HG03025 (cell line): ENCODE results near the gene FGD6.
"Not testable (repeated sequence)": the region's sequence is repeated elsewhere in the genome, so short reads cannot be mapped to it uniquely, and the experiment has no call there.

ENCODE experiments used
- ATAC-seq: cut with Tn5 transposase; IDR thresholded peaks from one replicate; pipeline ENCODE4 v1.9.1; 2021; ENCODE audit warnings: mild to moderate bottlenecking, moderate library complexity; ENCODE audit not compliant: unreplicated experiment, low FRiP score

Gene FGD6

DNA sequence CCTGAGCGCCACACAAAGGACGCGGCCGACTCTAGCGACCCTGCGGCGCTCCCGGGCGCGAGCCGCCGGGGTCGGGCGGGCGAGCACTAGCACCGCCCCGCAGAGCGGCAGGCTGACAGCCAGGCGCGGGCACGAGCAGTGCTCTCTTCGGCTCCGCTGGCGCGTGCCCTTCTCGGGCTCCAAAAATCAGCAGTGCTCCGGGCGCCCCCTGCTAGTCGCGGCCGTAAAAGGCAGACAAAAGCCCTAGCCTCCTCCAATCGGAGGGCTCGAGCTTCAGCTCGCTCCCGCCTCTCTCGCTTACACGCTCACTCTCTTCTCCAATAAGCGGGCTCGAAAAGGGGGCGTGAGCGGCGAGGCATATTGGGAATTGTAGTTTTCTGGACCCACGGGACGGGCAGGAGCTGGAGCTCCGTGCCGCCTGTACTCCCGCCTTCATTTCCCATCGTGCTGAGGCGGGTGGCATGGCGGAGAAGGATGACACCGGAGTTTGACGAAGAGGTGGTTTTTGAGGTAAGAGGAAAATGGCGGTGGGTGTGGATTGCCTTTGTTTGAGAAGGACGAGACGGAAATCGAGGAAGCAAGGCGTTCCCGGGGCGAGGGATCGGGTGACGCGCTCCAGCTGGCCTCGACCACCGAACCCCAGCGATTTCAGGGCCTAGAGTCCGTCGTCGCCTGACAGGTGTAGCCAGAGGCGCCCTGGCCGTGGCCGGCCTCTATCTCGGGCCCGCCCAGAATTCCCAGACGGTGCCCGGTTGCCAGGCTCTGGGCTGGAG, at the start of gene FGD6, which contains the start of gene VEZT:
FGD6 (minus strand) TSS at position 91 of the 773 bp plus-strand sequence. CDS start 227 bp downstream, outside the sequence.
VEZT (plus strand) TSS at position 431 of the 773 bp plus-strand sequence; CDS start at position 475, 44 bp downstream.
- peak; percentile 85 for ATAC-seq

DNA sequence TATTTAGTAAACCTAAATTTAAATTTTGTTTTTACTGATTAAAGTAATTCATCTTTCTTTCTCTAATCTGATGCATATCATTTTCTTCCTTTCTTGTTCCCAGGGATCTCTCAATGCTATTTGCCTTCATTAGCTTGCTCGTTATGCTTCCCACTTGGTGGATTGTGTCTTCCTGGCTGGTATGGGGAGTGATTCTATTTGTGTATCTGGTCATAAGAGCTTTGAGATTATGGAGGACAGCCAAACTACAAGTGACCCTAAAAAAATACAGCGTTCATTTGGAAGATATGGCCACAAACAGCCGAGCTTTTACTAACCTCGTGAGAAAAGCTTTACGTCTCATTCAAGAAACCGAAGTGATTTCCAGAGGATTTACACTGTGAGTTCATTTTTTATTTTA, 49.0 kb upstream of the FGD6 start:
- no peak for ATAC-seq

DNA sequence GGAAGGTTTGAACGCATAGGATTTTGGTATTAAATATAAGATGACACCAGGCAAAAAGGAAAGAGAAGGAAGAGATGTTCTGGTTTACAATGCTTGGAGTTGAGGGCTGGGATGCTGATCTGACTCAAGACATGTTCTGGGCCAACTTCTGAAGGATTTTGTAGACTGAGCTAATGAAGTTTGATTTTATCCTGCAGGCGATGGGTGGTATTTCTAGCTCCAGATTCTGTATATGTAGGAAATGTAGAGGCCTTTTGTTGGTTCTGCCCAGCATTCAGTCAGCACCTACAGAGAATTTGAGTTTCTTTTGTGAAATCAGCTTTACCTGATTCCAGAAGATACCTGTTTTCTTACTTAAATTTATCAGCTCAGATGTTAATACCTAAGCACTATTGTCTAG, 48.5 kb upstream of the FGD6 start:
- no peak for ATAC-seq

DNA sequence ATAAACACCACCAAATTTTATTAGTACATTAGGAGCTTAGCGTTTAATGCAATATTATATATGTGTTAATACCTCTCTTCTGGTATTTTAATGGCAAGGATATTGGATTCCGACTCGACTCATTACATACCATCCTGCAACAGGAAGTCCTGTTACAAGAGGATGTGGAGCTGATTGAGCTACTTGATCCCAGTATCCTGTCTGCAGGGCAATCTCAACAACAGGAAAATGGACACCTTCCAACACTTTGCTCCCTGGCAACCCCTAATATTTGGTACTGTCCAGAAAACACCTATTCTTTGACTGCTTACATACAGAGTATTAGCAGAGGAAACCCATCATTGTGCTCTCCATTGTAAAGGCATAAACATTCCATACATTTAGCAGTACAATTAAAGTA, 45.5 kb upstream of the FGD6 start:
- ATAC-seq, result no peak

DNA sequence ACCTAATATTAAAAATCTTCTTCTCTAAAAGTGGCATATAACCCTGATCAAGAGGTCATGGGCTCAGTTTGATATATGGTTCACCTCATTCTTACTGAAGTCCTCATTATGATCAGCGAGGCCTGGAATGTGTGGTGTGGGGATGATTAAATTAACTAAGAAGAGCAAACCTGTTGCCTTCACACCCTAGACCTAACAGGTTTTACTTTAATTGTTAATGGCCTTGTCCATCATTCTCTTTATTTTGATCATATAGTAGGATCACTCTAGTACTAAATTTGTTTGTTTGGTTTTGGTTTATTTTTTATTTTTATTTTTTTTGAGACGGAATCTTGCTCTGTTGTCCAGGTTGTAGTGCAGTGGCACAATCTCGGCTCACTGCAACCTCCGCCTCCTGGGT, 43.8 kb upstream of the FGD6 start:
- no peak for ATAC-seq

DNA sequence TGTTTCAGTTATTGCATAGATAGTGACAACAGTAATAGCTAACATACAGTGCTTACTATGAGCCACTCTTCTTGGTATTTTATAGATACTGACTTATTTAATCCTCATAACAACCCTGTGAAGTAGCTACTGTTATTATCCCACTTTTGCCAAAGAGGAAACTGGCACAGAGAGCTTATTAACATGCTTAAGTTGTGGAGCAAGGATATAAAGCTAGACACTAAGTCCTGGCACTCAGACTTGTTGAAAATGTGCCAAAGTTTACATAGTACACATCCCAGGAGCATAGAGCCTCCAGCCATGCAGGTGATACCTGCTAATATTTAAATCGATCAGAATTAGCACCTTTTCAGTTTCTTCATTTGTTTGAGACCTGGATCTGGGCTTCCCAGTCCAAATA, 42.1 kb upstream of the FGD6 start:
- no peak for ATAC-seq

DNA sequence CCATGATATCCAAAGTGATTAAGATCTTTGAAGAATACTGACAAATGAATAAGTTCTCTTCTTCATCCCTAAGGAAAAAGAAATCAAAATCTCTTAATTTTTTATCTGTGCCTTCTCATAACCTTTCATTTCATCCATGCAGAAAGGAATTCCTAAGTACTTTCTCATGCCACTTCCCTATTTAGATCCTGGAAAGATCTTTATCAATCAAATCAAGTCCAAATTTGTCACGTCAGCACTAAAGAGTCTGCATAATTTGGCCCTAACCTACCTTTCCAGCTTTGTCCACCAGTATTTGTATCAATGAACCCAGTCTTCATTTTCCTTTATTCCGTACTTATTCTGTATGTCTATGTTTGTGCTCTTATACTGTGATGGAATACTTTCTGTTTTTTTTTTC, 41.5 kb upstream of the FGD6 start:
- no peak for ATAC-seq

DNA sequence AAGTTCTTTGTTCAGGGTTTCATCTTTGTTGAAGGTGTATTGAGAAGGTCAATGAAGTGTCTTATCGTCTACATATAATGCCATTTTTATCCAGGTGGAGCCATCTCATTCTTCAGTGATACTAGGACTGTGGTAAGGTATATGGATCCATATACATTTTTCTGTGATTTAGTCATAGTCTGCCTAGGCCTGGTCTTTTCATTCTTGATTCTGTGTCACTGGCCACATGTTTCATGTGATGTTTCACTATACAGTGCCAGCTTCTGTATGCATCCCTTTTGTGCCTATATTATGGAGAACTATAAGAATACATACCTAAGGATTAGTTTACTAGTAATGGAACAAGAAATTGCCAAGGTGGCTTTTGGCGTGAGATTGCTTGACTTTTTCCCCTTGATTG, 40.9 kb upstream of the FGD6 start:
- no peak for ATAC-seq

DNA sequence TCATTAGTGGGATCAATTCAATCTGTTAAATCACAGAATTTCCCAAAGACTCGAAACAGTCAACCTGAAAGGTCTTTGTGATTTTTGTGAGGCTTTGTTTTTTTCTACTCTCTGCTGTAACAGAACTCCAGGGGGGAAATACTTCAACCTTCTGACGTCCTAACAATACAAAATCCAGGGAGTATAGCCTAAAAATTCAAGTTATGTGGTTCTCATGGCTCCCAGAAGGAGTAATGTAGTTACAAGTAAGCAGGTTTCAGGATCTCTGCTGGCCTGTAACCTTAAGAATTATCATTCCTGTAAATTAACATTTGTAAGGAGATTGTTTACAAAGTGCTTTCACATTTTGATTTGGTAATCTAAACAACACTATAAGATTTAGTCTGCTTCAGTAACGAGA, 40.3 kb upstream of the FGD6 start:
- ATAC-seq, result no peak

DNA sequence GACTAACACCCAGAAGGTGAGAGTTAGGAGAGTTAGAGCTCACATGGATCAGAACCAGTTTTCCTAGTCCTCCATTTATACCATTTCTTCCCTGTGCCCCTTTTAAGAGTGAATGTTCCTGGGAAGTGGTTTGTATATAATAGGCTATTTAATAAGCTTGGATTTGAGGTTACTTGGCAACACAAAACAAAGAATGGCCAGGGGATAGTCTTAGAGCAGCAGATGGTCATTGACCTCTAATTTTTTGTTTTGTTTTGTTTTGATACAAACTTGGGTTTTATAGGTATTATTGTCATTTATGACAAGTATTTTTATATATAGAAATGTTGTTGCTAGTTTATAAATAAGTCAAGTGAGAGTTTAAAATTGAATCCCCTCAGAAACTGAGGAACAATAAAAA, 36.1 kb upstream of the FGD6 start:
- no peak for ATAC-seq

DNA sequence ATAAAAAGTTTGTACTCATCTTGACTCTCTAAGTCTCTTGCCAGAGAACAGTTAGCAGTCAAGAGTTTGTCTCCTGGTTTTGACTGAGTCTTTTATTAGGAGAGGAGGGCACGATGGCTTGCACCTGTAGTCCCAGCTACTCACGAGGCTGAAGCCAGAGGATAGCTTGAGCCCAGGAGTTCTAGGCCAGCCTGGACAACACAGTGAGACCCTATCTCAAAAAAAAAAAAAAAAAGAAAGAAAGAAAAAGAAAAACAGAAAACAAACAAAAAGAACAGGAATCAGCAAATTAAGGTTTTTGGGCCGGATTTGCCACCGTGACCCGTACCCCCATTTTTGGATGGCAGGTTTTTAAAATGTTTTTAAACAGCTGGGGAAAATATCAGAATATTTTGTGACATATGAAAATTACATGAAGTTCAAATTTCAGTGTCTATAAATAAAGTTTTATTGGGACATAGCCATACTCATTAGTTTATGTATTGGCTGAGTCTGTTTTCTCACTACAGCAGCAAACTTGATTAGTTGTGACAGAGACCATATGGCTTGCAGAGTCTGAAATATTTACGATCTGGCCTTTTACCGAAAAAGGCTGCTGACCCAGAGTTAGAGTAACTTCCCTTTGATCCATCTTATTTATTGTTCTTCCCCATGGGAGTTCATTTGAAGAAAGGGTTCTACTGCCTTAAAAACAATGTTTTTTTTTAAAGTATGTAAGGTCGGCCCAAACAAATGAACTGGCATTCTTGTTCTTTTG, 31.5 kb upstream of the FGD6 start:
- ATAC-seq, result no peak

DNA sequence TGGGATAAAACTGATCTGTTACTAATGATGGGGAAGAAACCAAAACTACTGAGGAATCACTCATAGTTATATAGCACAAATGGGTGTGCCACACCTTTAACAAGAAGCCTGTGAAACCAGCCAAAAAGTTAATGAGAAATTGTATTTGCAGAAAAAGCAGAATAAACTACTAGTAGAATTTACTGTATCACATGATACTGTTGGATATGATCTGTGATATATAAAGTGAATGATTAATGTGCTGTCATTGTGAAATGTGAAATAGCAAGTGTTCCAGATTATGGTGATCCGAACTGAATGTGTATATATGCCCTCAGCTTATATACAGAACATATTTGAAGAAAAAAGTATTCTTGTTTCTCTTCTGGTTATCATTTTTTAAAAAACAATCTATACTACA, 30.8 kb upstream of the FGD6 start:
- no peak for ATAC-seq

DNA sequence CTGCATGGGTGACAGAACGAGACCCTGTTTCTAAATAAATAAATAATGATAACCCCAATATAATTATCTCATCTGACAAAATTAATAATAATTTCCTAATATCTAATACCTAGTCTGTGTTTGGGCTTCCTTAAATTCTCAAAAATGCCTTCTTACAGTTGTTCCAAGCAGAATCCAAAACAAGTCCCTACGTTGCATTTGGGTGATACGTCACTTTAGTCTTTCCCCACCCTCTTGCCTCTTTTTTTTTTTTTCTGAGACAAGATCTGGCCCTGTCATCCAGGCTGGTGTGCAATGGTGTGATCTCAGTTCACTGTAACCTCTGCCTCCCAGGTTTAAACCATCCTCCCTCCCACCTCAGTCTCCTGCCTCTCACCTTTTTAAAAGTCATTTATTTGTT, 27.1 kb upstream of the FGD6 start:
- ATAC-seq, result no peak

DNA sequence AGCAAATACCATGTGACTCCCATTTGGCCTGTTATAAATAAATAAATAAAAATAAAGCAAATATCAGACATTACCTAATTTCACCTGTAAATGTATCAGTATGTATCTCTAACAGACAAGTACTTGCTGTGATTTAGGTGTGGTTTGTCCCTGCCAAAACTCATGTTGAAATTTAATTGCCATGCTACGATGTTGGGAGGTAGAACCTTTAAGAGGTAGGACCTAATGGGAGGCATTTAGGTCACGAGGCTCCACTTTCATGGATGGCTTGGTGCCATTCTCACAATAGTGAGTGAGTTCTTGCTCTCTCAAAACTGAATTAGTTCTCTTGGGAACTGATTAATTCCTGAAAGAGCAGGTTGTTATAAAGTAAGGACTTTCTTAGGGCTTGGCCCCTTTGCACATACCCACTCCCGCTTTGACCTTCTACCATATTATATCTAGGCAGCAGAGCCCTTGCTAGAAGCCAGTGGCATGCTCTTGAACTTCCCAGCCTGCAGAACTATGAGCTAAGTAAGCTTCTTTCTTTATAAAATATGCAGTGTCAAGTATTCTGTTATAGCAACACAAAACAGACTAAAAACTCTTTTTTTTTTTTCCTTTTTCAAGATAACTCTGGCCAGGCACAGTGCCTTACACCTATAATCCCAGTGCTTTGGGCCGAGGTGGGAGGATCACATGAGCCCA, 26.4 kb upstream of the FGD6 start:
- no peak for ATAC-seq

DNA sequence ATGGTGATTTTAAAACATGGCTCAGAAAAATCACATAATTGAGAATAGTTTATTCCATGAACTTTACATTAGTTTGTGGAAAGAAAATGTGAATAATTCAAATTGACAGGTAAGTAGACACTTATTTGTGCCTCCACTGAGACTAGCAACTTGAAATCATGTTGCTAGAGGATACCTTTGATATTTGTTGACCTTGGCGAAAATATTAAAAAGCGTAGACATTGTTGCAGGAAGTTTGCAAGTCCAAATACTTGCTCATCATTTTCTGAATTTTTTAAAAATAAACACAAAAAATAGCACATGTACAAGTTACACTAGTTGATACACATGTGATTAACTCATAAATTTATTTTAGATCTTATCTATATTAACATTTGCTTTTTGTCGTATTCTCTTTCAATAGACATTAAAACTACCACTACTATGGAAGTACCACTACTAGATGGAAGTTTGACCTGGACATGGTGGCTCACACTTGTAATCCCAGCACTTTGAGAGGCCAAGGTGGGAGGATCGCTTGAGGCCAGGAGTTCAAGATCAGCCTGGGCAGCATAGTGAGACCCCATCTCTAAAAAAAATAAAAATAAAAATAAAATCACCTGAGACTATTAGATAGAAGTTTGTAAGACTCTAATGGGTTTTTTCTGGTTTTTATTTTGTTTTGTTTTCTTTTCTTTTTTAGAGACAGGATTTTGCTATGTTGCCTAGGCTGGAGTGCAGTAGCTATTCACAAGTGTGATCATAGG, 24.7 kb upstream of the FGD6 start:
- no peak for ATAC-seq

DNA sequence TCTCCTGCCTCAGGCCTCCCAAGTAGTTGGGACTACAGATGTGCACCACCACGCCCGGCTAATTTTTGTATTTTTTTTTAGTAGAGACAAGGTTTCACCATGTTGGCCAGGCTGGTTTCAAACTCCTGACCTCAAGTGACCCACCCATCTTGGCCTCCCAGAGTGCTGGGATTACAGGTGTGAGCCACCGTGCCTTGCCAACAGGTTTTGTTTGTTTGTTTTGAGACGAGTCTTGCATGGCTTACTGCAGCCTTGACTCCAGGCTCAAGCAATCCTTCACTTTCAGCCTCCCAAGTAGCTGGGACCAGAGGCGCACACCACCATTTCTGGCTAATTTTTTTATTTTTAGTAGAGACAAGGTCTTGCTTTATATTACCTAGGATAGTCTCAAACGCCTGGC, 23.9 kb upstream of the FGD6 start:
- ATAC-seq, result not testable (repeated sequence)

DNA sequence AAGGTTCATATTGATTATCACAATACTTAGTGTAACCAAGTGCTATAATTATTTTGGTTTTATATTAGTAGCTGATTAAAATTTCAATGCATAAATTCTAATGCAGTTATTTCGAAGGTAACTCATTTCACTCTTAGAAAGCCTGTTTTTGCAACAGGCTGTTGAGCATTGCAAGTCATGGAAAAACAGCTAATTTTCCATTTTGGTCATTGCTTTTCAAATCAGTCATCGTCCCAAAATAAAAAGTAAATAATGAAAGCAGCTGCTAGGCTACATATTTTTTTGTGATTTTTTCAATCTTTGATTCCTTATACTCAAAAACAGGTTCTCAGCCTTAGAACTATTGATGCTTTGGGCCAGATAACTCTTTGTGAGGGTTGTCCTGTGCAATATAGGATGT, 23.3 kb upstream of the FGD6 start:
- no peak for ATAC-seq

DNA sequence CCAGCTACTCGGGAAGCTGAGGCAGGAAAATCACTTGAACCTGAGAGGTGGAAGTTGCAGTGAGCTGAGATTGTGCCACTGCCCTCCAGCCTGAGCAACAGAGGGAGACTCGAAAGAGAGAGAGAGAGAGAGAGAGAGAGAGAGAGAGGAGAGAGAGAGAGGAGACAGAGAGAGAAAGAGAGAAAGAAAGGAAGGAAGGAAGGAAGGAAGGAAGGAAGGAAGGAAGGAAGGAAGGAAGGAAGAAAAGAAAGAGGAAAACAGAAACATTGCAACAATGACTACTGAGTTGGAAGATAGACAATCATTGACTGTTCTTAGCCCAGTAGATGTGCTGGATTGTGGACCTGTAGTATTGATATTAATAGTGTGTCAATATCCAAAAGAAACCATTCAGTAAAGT, 22.6 kb upstream of the FGD6 start:
- not testable (repeated sequence) for ATAC-seq

DNA sequence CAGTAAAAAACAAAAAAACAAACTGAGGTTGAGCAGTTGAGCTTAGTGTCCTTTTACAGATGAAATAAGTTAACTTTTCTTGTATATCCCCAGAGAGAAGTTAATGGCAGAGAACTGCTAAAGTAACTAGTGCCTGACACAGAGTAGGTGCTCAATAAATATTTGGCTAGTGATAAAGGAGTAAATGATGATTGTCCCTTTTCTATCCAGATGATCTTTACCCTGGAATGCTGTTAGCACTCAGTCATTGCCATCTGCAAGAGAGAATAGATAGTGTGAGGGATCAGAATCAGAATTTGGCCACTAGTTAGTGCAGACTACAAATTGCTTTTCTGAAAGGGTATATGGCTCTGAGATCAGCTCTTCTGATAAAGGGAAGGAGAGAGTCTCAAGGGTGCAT, 21.9 kb upstream of the FGD6 start:
- no peak for ATAC-seq

DNA sequence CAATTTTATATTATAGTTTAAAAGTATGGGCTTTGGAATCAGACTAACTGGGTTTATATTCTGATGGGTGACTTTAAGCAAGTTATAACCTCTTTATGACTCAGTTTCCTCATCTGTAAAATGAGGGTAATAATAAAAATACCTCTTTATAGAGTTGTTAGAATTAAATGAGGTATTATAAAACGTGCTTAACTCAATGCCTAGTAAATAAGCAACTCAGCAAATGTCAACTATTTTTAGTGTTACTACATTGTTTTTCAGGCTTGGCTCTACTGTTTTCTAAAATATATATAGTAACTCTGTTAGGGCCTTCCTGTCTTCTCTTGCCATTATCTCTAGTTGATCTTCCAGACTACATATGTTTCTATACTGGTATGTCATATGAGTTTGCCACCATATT, 20.9 kb upstream of the FGD6 start:
- ATAC-seq, result no peak

DNA sequence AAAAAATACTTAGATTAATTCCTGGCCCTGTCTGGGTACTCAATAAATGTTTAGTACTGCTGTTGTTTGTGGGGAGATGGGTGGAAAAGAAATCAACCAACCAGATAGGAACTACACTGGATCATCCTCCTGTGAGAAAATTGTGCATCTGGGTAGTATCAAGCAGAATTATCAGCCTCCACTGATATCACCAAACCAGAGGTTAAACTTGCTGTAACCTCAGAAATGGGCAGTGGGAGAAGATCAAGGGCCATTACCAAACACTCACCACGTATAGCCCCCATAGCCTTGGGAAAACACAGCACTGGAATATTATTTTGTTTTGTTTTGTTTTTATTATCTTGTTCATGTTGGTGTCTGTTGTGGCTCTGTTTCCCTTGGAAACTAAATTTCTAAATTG, 20.0 kb upstream of the FGD6 start:
- ATAC-seq, result no peak
